ENCODE measurements around the gene LEFTY1. TPM values are rescaled to one million over a fixed set of nuclear protein-coding genes. Genes with fewer than 3 reads are reported as not detected.
A peak's percentile ranks its signal among the peaks of the same experiment; 100 is the strongest.

LEFTY1 gene
- total and polyA plus RNA-seq, 2 of the 13 experiments (the other 11 are each of a cell fraction or from before 2014, with no cell fraction given), result 0.29 to 0.79 TPM

GRCh38 chr1:225840223-225840610, 48.7 kb downstream of the LEFTY1 start:
- no peak for FAIRE-seq
- intact Hi-C loops (cut with micrococcal nuclease; ENCODE audit: unreplicated experiment) (no loop called here), in situ Hi-C loops (cut with HindIII; ENCODE audit: extremely low pct_ligation_motif_present, low pct_unique_long_range_greater_than_20kb) (no loop called here)
- Histone ChIP-seq H3K27me3 (ENCODE audit: control insufficient read depth in 1 of 2, insufficient read depth in 2 of 2, low read length in 2 of 2) (no peaks in the 10 kb centered on the region), H3K4me3 (replicated peaks in 1 of 3; ENCODE audit: insufficient read depth in 1 of 3, low read depth in 2 of 3, low read length in 3 of 3) (no peak overlapping the region), H3K36me3 (replicated peaks in 1 of 2; ENCODE audit: control insufficient read depth in 1 of 2, insufficient read depth in 2 of 2, low read length in 2 of 2) (peaks cover 13 to 45% of the 10 kb centered on the region in 2 experiments), H3K27ac (ENCODE audit: extremely low read length, insufficient read depth, low read length) (no peak overlapping the region), H3K79me2 (ENCODE audit: insufficient read depth, low read length) (no peaks in the 10 kb centered on the region), H2AFZ (ENCODE audit: low read length) (no peak overlapping the region), H3K9ac (ENCODE audit: insufficient read depth, low read depth, low read length) (no peak overlapping the region), H3K4me1 (ENCODE audit: insufficient read depth, low read length) (no peaks in the 10 kb centered on the region), H4K20me1 (ENCODE audit: insufficient read depth, low read length) (peaks cover 4% of the 10 kb centered on the region; the same call in 1 of the 2 replicates), H3K9me3 (ENCODE audit: low read length) (no peaks in the 10 kb centered on the region), H3K4me2 (ENCODE audit: low read depth, low read length) (no peak overlapping the region)
- DNase-seq (ENCODE audit: low spot score), result no peak
- TF ChIP-seq MAFK (conservative IDR thresholded peaks at IDR 0.05 in 1 of 2, IDR thresholded peaks at IDR 0.05 in 1 of 2; ENCODE audit: low read length in 2 of 2) (peak in 1 of 2 experiments; percentile 20; a peak in 1 of 4 replicates), THAP8 (CRISPR knock-in tag; IDR thresholded peaks at IDR 0.05; ENCODE audit: borderline replicate concordance) (no peak), SRY (CRISPR knock-in tag; IDR thresholded peaks at IDR 0.05) (no peak)
- 100% methylated on average over 1 of the region's 1 CpG for WGBS (ENCODE audit: low lambda C conversion rate)
- ATAC-seq, result no peak
- CTCF ChIA-PET (ENCODE audit: low intra/inter-chr PET ratio, low total read pairs), result no interaction called here
- no TSS peak for BruUV-seq (replicated peaks)
- POLR2A ChIA-PET, result no interaction called here

GRCh38 chr1:225838793-225839192, 50.2 kb downstream of the LEFTY1 start:
- DNase-seq (ENCODE audit: low spot score) (no peak), FAIRE-seq (no peak), ATAC-seq (no peak)
- no peak overlapping the region for H3K27ac ChIP-seq (ENCODE audit: extremely low read length, insufficient read depth, low read length)
- H2AFZ ChIP-seq (ENCODE audit: low read length), result no peak overlapping the region
- peaks cover 13 to 52% of the 10 kb centered on the region in 2 experiments for H3K36me3 ChIP-seq (replicated peaks in 1 of 2; ENCODE audit: control insufficient read depth in 1 of 2, insufficient read depth in 2 of 2, low read length in 2 of 2)
- in situ Hi-C loops (cut with HindIII; ENCODE audit: extremely low pct_ligation_motif_present, low pct_unique_long_range_greater_than_20kb) (no loop called here), intact Hi-C loops (cut with micrococcal nuclease; ENCODE audit: unreplicated experiment) (no loop called here)
- H4K20me1 ChIP-seq (ENCODE audit: insufficient read depth, low read length), result no peaks in the 10 kb centered on the region
- no peak overlapping the region for H3K9ac ChIP-seq (ENCODE audit: insufficient read depth, low read depth, low read length)
- no peaks in the 10 kb centered on the region for H3K27me3 ChIP-seq (ENCODE audit: control insufficient read depth in 1 of 2, insufficient read depth in 2 of 2, low read length in 2 of 2)
- H3K79me2 ChIP-seq (ENCODE audit: insufficient read depth, low read length), result no peaks in the 10 kb centered on the region
- no TSS peak for BruUV-seq (replicated peaks)
- WGBS (ENCODE audit: low lambda C conversion rate), result 92% methylated on average over 14 of the region's 14 CpGs
- H3K4me3 ChIP-seq (replicated peaks in 1 of 3; ENCODE audit: insufficient read depth in 1 of 3, low read depth in 2 of 3, low read length in 3 of 3), result no peak overlapping the region
- H3K4me1 ChIP-seq (ENCODE audit: insufficient read depth, low read length), result no peaks in the 10 kb centered on the region
- TF ChIP-seq ZNF567 (CRISPR knock-in tag; IDR thresholded peaks at IDR 0.05; ENCODE audit: borderline replicate concordance) (no peak), ATF4 (CRISPR knock-in tag; IDR thresholded peaks at IDR 0.05) (no peak), SRSF9 (IDR thresholded peaks at IDR 0.05; ENCODE audit: borderline replicate concordance, insufficient read depth, low read depth, low read length, poor library complexity, severe bottlenecking) (no peak), IKZF5 (CRISPR knock-in tag; IDR thresholded peaks at IDR 0.05) (no peak), ZNF609 (CRISPR knock-in tag; IDR thresholded peaks at IDR 0.05; ENCODE audit: borderline replicate concordance) (no peak), DNMT3B (CRISPR knock-in tag; conservative IDR thresholded peaks at IDR 0.05) (no peak), MXI1 (IDR thresholded peaks at IDR 0.05; ENCODE audit: borderline replicate concordance, low read depth, low read length) (no peak)
- POLR2A ChIA-PET, result no interaction called here
- CTCF ChIA-PET (ENCODE audit: low intra/inter-chr PET ratio, low total read pairs), result no interaction called here
- no peak overlapping the region for H3K4me2 ChIP-seq (ENCODE audit: low read depth, low read length)
- H3K9me3 ChIP-seq (ENCODE audit: low read length), result no peaks in the 10 kb centered on the region
